Measurements from ENCODE around the gene TVP23A. TPM values are rescaled to one million over a fixed set of nuclear protein-coding genes. Genes with fewer than 3 reads are reported as not detected.
"Not testable (repeated sequence)": the region's sequence is repeated elsewhere in the genome, so short reads cannot be mapped to it uniquely, and the experiment has no call there.

TVP23A gene
- polyA plus RNA-seq, 10 donors, result 2.1 to 5.0 (median 3.0) TPM

DNA sequence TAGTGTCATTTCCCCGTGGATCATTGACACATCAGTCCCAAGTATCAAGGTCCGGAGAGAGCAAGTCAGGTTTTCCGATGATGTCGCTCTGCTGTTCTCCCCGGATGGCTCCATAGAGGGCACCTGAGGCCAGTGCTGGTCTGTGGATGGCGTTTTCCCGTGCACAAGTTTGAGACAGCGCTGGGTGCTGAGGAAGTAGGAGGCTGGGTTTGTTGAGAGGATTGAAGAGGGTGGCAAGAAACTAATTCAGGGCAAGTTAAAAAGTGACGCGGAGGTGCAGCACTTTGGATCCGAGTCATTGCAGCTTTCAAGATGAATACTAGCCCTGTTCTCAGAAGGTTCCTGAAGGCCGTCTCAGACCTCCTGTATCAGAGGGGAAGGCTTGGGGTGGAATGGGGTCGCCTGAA is 67.3 kb downstream of the TVP23A start:
- no peak for DNase-seq

DNA sequence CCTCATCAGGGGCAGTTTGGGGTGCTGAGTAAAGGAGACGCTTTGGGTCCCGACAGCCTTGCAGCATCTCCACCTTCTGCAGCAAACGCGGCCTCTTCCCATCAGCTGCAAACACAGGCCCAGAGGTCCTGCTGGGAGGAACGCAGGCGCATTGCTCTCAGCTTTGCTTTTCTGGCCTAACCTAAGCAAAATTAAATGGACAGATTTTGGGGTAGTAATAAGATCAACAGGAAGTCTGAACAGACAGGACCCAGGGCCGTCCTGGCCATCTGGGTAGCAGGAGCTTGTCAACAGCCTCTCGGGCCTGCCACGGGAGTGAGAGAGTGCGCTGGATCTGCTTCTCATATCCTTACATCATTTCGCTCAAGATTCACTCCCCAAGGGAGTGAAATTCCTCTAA is 67.8 kb downstream of the TVP23A start:
- no peak for DNase-seq

DNA sequence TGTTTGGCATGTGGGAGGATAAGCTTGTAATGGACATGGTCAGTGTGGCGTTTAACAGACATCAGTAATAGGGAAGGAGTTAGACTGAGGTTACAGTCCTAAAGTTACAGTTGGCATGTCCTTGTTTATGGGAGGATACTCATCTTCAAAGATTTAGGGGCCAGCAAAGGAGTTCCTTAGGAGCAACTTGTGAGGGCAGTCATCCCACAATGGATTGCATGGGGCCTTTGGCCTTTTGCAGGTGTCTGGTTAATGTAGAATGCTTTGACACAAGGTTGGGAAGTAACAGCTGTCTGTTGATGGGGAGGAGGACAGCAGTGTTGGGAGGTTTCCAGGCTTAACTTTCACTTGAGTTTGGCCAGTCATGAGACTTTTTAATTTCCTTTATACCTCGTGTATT is 72.8 kb downstream of the TVP23A start:
- DNase-seq, result peak in 1 of 3 donors; percentile 28

- no peak for DNase-seq
Observed at GRCh38 chr16:10744370-10745030, 74.1 kb downstream of the TVP23A start.

- DNase-seq, result peak; percentile 98 to 100 (median 99)
Observed at GRCh38 chr16:10743610-10744369, 74.8 kb downstream of the TVP23A start, which contains the start of gene NUBP1. Gene NUBP1, plus strand, starts transcription at chr16:10743842. Its CDS starts 22 bp downstream, at chr16:10743864.

DNA sequence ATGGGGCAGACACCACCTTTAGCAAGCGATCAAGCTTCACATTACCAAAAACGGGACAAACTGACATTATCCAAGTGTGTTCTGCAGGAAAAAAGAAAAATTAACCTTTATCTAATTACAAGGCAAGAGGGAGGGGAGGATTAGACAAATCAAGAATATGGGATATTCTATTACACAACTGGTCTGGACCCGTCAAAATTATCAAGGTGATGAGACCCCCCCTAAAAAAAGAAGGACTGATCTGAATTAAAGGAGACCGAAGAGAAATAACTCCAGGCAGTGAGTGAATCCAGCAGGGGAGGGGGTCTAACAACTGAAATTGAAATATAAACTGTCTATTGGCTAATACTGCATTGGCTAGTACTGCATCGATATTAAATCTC is 75.4 kb downstream of the TVP23A start:
- DNase-seq, result no peak

DNA sequence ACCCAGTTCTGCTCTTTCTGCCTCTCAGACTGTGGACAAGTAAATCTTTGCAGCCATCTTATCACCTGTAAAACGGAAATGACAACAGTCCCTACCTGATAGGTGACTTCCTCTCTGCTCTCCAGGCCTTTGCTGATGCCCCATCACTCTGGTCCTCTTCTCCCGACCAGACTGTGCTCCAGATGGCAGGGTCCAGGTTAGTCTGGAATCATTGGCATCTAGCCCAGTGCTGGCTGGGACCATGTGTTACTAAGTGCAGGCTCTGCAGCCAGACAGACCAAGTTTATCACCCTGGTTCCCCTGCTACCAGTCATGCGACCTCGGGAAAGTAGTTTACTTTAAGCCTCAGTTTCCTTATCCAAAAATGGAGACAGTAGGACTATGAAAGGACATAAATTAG is 76.8 kb downstream of the TVP23A start:
- peak in 1 of 3 donors; percentile 33 for DNase-seq

GRCh38 chr16:10741249-10741648 is 77.3 kb downstream of the TVP23A start:
- DNase-seq, result not testable (repeated sequence)

DNA sequence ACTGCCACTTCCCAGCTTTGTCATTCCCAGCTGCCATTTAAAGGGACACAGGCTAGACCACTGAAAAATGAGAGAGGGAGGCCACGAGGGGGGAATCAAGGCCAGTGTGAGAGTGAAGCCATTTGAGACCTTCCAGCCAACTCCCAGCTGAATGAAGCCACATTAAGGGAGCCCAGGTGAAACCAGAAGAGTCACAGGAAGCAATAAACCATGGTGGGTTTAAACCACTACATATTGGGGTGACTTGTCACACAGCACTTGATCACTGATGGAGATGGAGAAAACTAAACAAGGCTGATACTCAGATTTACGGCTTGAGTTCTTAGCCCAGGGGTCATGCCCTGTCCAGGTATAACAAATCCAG is 77.8 kb downstream of the TVP23A start:
- no peak for DNase-seq

- DNase-seq, result no peak
Observed at GRCh38 chr16:10740000-10740844, 78.4 kb downstream of the TVP23A start.

- peak in 2 of 3 donors; percentile 60 to 76 for DNase-seq
Observed at GRCh38 chr16:10738231-10739077, 80.1 kb downstream of the TVP23A start.

- peak; percentile 70 to 86 (median 81) for DNase-seq
Observed at GRCh38 chr16:10737068-10737625, 81.4 kb downstream of the TVP23A start.

- no peak for DNase-seq
Observed at GRCh38 chr16:10731790-10732189, 86.8 kb downstream of the TVP23A start.

GRCh38 chr16:10729104-10730048 is 89.2 kb downstream of the TVP23A start:
- DNase-seq, result no peak

DNA sequence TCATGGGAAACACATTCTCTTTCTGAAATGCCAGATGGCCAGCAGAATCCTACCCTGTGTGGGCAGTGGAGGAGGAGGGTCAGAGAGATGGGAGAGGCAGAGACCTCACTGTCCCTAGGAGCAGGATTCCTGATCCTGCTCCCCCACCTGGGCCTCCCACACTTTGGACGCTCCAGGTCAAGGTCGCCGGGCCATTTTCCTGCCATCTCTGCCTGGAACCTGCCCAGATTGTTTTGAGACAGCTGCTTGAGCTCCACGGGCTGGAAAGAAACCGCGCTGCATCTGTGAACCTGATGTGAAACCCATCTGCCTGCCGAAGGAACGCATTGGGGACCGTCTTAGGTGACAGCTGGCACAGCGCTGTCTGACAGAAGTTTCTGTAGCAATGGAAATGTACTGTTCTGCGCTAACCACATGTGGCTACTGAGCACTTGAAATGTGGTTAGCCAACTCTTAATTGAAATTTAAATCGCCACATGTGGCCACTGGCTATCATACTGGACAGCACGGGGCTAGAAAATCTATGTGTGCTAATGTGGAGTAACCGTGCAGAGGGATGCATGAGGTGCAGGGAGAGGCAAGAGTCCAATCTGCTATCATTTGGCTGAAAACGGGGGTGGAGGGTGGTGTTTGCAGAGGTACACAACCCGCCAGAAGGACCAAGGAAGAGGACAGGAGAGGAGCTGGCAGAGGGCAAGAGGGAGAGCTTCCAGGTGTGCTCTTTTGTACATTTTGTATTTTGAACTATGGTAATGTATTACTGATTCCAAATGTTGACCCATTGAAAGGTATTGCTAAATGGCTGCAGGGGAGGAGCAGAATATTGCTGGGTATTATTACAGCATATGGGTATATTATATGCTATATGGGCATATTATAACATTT is 90.3 kb downstream of the TVP23A start:
- DNase-seq, result peak in 1 of 3 donors; percentile 60

All from muscle of back (tissue), 11 donors.